GM12892 (cell line): ENCODE data around the gene ITGB5.

ENCODE experiments used
- POLR2A ChIP-seq: IDR thresholded peaks from 2 replicates; pipeline ENCODE4 v1.6.1; 2011; ENCODE audit warnings: low read depth, low read length, control low read depth
- TAF1 ChIP-seq: IDR thresholded peaks from 2 replicates; pipeline ENCODE4 v1.6.1; 2011; ENCODE audit warnings: low read depth, mild to moderate bottlenecking, control low read depth, low read length, borderline replicate concordance

DNA sequence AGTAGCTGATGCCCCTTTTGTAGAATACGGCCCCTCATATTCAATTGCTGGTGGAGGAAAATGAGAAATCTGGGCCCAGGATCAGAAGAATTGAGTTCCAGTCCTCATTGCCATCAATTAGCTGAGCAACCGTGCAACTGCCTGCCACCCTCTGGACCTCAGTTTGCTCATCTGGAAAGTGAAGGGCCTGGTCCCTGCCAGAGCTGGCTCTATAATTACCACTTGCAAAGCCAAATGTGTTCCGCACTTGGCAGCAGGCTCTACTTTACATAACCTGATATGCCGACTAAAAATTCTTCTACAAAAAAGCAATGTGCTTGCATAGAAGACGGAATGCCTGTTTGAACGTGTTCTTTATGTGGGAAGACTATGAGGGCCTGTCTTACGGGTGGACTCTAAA lies 8.6 kb upstream of the ITGB5 start:
- TF ChIP-seq TAF1 (no peak), POLR2A (no peak)
